OCI-LY3 (cell line): ENCODE measurements around the gene FEM1B.

Source experiments
- EZH2phosphoT487 ChIP-seq: fragments of 200-600 bp; shearing (Covaris generic); IDR thresholded peaks from 2 replicates; pipeline ENCODE4 v1.6.1; 2018; ENCODE audit warnings: antibody characterized with exemption, mixed run types, low read depth
- TF ChIP-seq, protein P1 (sequence below): fragments of 200-600, 300-600 bp; sonication (generic); IDR thresholded peaks from 2 replicates; pipeline ENCODE4 v1.5.1; 2014; ENCODE audit warnings: antibody characterized with exemption, low read length, low read depth

DNA sequence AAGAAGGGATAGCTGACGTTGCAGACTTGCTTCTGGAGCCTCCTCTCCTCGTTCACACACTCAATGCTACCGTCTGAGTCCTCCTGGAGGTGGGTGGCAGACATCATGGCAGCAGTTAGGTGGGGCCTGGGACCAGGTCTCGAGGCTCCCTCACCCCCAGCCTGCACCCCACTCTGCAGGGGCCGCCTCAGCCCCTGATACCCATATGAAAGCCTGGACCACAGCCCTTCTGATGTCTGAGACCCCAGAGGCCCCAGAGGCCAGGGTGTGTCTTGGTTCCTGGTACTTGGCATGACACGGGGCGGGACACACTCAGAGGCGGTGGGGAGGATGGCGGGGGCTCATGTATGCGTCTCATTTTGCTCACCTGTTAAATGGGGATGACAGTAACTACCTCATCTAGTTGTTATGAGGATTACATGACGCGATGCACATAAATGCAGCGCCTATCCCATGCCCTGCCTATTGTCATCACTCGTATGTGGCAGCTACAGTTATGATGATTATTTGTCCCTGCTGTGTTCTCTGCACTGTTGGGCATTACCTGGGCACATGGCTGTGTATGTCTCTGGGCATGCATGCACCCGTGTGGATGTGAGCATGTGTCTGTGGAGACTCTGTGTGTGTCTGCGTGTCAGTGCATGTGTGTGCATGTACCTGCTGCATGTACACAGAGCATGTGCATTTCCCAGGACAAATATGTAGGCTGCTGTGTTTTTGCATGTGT is 39.9 kb downstream of the FEM1B start:
- TF ChIP-seq, protein P1, sequence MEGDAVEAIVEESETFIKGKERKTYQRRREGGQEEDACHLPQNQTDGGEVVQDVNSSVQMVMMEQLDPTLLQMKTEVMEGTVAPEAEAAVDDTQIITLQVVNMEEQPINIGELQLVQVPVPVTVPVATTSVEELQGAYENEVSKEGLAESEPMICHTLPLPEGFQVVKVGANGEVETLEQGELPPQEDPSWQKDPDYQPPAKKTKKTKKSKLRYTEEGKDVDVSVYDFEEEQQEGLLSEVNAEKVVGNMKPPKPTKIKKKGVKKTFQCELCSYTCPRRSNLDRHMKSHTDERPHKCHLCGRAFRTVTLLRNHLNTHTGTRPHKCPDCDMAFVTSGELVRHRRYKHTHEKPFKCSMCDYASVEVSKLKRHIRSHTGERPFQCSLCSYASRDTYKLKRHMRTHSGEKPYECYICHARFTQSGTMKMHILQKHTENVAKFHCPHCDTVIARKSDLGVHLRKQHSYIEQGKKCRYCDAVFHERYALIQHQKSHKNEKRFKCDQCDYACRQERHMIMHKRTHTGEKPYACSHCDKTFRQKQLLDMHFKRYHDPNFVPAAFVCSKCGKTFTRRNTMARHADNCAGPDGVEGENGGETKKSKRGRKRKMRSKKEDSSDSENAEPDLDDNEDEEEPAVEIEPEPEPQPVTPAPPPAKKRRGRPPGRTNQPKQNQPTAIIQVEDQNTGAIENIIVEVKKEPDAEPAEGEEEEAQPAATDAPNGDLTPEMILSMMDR, result no peak
- TF ChIP-seq EZH2phosphoT487, result no peak
